ENCODE data around the gene CYBA. TPM values are rescaled to one million over a fixed set of nuclear protein-coding genes. Genes with fewer than 3 reads are reported as not detected.
A peak's percentile ranks its signal among the peaks of the same experiment; 100 is the strongest.

The CYBA gene
- polyA plus RNA-seq, 2 of the 4 experiments (the other 2 are of a cell fraction), result 75.7 to 185 TPM

DNA sequence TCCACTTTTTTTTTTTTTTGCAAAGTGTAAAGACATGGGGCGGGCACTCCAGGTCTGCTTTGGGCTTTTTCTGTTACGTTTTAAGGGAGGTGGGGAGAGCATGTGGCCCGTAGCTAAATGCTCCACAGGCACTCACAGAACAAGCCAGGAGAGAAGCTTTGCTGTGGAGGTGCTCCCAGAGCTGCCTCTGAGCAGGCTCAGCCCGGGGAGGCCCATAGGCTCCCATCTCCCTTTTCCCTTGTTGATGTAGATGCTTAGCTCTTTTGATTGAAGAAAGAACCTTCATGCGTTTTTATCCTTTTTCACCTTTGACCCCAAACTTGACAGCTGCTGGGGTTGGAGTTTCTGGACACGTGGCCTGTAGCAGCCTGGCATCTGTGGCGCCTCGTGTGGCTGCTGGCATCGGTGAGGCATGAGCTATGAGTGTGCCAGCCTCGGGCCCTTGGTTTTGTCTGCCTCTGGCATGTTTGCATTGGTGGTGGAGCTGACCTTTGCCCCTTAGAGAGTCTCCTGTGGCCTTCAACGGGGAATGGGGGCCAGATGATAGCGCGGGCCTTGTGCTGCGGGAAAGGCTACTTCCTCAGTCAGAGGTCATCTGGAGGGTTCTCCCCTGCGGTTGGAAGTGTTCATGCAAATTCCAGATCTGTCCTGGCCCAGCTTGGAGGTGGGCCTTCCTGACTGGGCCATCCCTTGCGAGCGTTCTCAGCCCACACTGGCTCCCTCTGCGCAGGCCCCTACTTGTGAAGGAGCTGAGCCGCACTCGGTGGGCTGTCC, 32.5 kb downstream of the CYBA start:
- Histone ChIP-seq H3K9me3 (no peaks in the 10 kb centered on the region), H3K4me1 (no peaks in the 10 kb centered on the region), H3K27ac (no peak overlapping the region), H3K4me3 (no peak overlapping the region), H3K4me2 (no peak overlapping the region)
- TF ChIP-seq, protein P1, sequence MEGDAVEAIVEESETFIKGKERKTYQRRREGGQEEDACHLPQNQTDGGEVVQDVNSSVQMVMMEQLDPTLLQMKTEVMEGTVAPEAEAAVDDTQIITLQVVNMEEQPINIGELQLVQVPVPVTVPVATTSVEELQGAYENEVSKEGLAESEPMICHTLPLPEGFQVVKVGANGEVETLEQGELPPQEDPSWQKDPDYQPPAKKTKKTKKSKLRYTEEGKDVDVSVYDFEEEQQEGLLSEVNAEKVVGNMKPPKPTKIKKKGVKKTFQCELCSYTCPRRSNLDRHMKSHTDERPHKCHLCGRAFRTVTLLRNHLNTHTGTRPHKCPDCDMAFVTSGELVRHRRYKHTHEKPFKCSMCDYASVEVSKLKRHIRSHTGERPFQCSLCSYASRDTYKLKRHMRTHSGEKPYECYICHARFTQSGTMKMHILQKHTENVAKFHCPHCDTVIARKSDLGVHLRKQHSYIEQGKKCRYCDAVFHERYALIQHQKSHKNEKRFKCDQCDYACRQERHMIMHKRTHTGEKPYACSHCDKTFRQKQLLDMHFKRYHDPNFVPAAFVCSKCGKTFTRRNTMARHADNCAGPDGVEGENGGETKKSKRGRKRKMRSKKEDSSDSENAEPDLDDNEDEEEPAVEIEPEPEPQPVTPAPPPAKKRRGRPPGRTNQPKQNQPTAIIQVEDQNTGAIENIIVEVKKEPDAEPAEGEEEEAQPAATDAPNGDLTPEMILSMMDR (IDR thresholded peaks at IDR 0.05), result no peak
- TF ChIP-seq HDAC2 (IDR thresholded peaks at IDR 0.05), result no peak
- no peak for TF ChIP-seq CHD4 (IDR thresholded peaks at IDR 0.05; ENCODE audit: borderline replicate concordance)
- TF ChIP-seq FOSL2 (IDR thresholded peaks at IDR 0.05), result no peak
- TF ChIP-seq FOSL2 (CRISPR knock-in tag; IDR thresholded peaks at IDR 0.05), result no peak
- TF ChIP-seq, protein P2, sequence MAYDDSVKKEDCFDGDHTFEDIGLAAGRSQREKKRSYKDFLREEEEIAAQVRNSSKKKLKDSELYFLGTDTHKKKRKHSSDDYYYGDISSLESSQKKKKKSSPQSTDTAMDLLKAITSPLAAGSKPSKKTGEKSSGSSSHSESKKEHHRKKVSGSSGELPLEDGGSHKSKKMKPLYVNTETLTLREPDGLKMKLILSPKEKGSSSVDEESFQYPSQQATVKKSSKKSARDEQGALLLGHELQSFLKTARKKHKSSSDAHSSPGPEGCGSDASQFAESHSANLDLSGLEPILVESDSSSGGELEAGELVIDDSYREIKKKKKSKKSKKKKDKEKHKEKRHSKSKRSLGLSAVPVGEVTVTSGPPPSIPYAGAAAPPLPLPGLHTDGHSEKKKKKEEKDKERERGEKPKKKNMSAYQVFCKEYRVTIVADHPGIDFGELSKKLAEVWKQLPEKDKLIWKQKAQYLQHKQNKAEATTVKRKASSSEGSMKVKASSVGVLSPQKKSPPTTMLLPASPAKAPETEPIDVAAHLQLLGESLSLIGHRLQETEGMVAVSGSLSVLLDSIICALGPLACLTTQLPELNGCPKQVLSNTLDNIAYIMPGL (CRISPR knock-in tag; IDR thresholded peaks at IDR 0.05; ENCODE audit: borderline replicate concordance), result no peak
- TF ChIP-seq FOSB (CRISPR knock-in tag; IDR thresholded peaks at IDR 0.05), result no peak
- TF ChIP-seq TFCP2L1 (CRISPR knock-in tag; IDR thresholded peaks at IDR 0.05), result no peak
- TF ChIP-seq HOXA7 (CRISPR knock-in tag; IDR thresholded peaks at IDR 0.05), result no peak
- TF ChIP-seq JUN (IDR thresholded peaks at IDR 0.05), result no peak
- TF ChIP-seq, protein P3, sequence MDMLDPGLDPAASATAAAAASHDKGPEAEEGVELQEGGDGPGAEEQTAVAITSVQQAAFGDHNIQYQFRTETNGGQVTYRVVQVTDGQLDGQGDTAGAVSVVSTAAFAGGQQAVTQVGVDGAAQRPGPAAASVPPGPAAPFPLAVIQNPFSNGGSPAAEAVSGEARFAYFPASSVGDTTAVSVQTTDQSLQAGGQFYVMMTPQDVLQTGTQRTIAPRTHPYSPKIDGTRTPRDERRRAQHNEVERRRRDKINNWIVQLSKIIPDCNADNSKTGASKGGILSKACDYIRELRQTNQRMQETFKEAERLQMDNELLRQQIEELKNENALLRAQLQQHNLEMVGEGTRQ (IDR thresholded peaks at IDR 0.05), result no peak
- DNase-seq (ENCODE audit: low read depth in 1 of 2, low spot score in 1 of 2), result no peak
- ChIA-PET CTCF (interaction anchor here (1.3 to 1.5 kb wide), 4 partner anchors 11 to 124 kb away, joined by 3 to 6 read pairs (median 4); no protein-coding TSS in a partner anchor), POLR2A (no interaction called here)
- WGBS (ENCODE audit: missing lambda C conversion rate), result 84% methylated on average over 20 of the region's 20 CpGs
- no peak for FAIRE-seq
- 0 out of 6 replicates have a peak, but pooled peaks of 1 of the 2 experiments have one; percentile 21 for ATAC-seq

DNA sequence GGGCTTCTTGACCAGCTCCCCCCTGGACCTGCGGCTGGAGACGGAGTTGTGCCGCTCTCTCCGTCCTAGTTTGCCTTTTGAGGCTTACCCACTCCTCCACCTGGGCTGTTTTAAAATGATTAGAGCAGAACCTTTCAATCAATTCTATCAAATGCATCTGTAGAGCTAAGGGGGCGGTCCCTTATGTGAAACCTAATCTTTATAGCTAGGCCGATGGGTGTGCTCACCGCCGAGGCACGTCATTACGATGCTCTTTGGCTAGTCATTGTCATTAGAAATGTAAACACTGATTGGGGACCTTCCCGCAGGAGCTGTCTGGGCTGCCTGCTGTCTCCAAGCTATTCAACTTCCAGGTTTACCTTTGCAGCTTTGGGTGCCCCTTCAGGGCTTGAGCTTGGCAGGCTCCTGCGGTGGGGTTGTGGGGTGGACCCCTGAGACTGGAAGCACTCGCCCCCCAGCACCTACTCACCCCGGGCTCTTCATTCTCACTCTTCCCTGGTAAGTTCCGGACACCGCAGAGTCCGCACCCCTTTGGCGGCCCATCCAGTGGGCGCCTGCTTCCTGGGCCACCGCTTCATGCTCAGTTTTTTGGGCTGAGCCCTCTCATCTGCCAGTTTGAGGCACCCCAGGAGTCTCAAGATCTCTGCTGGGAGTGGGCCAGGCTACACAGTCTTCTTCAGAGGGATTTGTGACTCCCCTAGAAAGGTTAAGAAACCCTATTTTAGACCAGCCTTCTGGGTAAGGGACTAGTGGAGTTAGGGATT, 33.4 kb downstream of the CYBA start:
- ATAC-seq (no peak), DNase-seq (ENCODE audit: low read depth in 1 of 2, low spot score in 1 of 2) (no peak), FAIRE-seq (no peak)
- Histone ChIP-seq H3K4me3 (no peak overlapping the region), H3K4me1 (no peaks in the 10 kb centered on the region), H3K9me3 (no peaks in the 10 kb centered on the region), H3K27ac (no peak overlapping the region), H3K4me2 (no peak overlapping the region)
- TF ChIP-seq FOXS1 (CRISPR knock-in tag; IDR thresholded peaks at IDR 0.05) (no peak), ESRRA (IDR thresholded peaks at IDR 0.05; ENCODE audit: borderline replicate concordance, low read length) (no peak), GATA3 (IDR thresholded peaks at IDR 0.05; ENCODE audit: borderline replicate concordance) (no peak), ZFP36 (IDR thresholded peaks at IDR 0.05; ENCODE audit: borderline replicate concordance, partially characterized antibody) (no peak), SREBF2 (IDR thresholded peaks at IDR 0.05) (no peak), HDAC2 (IDR thresholded peaks at IDR 0.05) (no peak)
- CTCF ChIA-PET, result interaction anchor here (1.0 to 1.5 kb wide), 3 partner anchors 8 to 59 kb away, joined by 3 to 5 read pairs (median 4); no protein-coding TSS in a partner anchor
- POLR2A ChIA-PET, result no interaction called here
- 94% methylated on average over 20 of the region's 20 CpGs for WGBS (ENCODE audit: missing lambda C conversion rate)

DNA sequence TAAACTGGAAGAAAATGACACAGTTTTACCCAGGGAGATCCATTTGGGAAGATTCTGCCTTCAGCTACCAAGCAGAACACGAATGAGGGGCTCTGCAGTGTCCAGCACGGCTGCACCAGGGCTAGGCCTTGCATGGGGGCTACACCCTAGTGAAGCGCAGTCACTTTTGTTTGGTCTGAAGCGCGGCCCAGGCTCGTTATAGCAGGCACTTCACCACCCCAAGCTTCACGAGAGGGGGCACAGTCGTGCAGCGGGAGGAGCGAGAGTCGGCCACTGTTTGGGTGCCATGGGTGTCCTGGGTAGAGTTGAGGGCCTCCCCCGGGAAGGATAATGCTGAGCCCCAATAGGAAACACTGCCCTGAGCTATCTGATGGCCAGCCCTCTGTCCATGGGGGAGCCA, 34.1 kb downstream of the CYBA start:
- Histone ChIP-seq H3K4me1 (no peaks in the 10 kb centered on the region), H3K4me3 (no peak overlapping the region), H3K4me2 (no peak overlapping the region), H3K9me3 (no peaks in the 10 kb centered on the region), H3K27ac (no peak overlapping the region)
- TF ChIP-seq CEBPB (IDR thresholded peaks at IDR 0.05) (no peak), RNF2 (IDR thresholded peaks at IDR 0.05; ENCODE audit: borderline replicate concordance, low read depth) (no peak), POLR2A (IDR thresholded peaks at IDR 0.05; ENCODE audit: low read length) (no peak)
- TF ChIP-seq, protein P4, sequence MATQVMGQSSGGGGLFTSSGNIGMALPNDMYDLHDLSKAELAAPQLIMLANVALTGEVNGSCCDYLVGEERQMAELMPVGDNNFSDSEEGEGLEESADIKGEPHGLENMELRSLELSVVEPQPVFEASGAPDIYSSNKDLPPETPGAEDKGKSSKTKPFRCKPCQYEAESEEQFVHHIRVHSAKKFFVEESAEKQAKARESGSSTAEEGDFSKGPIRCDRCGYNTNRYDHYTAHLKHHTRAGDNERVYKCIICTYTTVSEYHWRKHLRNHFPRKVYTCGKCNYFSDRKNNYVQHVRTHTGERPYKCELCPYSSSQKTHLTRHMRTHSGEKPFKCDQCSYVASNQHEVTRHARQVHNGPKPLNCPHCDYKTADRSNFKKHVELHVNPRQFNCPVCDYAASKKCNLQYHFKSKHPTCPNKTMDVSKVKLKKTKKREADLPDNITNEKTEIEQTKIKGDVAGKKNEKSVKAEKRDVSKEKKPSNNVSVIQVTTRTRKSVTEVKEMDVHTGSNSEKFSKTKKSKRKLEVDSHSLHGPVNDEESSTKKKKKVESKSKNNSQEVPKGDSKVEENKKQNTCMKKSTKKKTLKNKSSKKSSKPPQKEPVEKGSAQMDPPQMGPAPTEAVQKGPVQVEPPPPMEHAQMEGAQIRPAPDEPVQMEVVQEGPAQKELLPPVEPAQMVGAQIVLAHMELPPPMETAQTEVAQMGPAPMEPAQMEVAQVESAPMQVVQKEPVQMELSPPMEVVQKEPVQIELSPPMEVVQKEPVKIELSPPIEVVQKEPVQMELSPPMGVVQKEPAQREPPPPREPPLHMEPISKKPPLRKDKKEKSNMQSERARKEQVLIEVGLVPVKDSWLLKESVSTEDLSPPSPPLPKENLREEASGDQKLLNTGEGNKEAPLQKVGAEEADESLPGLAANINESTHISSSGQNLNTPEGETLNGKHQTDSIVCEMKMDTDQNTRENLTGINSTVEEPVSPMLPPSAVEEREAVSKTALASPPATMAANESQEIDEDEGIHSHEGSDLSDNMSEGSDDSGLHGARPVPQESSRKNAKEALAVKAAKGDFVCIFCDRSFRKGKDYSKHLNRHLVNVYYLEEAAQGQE (IDR thresholded peaks at IDR 0.05), result no peak
- TF ChIP-seq, protein P5, sequence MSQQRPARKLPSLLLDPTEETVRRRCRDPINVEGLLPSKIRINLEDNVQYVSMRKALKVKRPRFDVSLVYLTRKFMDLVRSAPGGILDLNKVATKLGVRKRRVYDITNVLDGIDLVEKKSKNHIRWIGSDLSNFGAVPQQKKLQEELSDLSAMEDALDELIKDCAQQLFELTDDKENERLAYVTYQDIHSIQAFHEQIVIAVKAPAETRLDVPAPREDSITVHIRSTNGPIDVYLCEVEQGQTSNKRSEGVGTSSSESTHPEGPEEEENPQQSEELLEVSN (IDR thresholded peaks at IDR 0.05; ENCODE audit: borderline replicate concordance, low read depth), result no peak
- ATAC-seq, result no peak
- POLR2A ChIA-PET, result no interaction called here
- WGBS (ENCODE audit: missing lambda C conversion rate), result 96% methylated on average over 12 of the region's 12 CpGs
- CTCF ChIA-PET, result interaction anchor here (1.0 to 1.5 kb wide), 3 partner anchors 9 to 58 kb away, joined by 3 to 5 read pairs (median 4); no protein-coding TSS in a partner anchor
- no peak for FAIRE-seq
- no peak for DNase-seq (ENCODE audit: low read depth in 1 of 2, low spot score in 1 of 2)
